GM12891 (cell line): ENCODE data around the gene RHBDF2.

ENCODE experiments used
- POLR2A ChIP-seq: IDR thresholded peaks from 2 replicates; pipeline ENCODE4 v1.6.1; 2011; ENCODE audit warnings: low read depth, low read length, control low read depth
- POLR2AphosphoS5 ChIP-seq: IDR thresholded peaks from 2 replicates; pipeline ENCODE4 v1.6.1; 2011; ENCODE audit warnings: low read depth, low read length, control low read depth
- TAF1 ChIP-seq: IDR thresholded peaks from 2 replicates; pipeline ENCODE4 v1.6.1; 2011; ENCODE audit warnings: low read depth, low read length, control low read depth

DNA sequence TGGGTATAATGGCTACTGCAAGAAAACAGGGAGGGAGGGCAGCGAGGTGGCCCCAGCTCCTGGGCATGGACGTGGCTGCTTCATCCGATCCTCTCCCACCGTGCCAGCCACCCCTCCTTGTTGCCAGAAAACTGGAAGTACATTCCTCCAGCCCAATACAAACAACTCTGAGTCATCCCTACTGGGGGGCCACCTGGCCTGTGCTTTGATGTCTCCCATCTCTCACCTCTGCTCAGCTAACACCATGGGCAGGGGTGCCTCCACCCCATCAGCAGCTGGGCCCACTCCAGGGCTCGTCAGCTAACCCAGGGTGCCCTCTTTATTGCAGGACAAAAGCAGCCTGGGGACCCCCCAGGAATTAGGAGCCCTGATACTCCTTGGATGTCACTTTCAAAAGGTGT is 2.0 kb downstream of the RHBDF2 start:
- TF ChIP-seq TAF1: no peak
- no peak for TF ChIP-seq POLR2AphosphoS5
- TF ChIP-seq POLR2A: no peak
